GM20000 (cell line): Measurements from ENCODE around the gene SIPA1L3.

Experiments used
- DNase-seq: peaks from one replicate; pipeline ENCODE4 v3.0.0; 2012; ENCODE audit warnings: low spot score
- CTCF ChIP-seq: IDR thresholded peaks from 2 replicates; pipeline ENCODE4 v1.5.1; 2012; ENCODE audit warnings: mild to moderate bottlenecking, control low read depth; ENCODE audit errors: extremely low read depth, missing control alignments

SIPA1L3 gene

GRCh38 chr19:38001158-38001781, 94.3 kb downstream of the SIPA1L3 start:
- no peak for TF ChIP-seq CTCF
- no peak for DNase-seq

- no peak for DNase-seq
Observed at GRCh38 chr19:38003438-38004185, 96.6 kb downstream of the SIPA1L3 start.

GRCh38 chr19:38004186-38004520, 97.1 kb downstream of the SIPA1L3 start:
- DNase-seq: no peak
- no peak for TF ChIP-seq CTCF

More at GRCh38 chr19:38003438-38004185, 96.6 kb downstream of the SIPA1L3 start:
- no peak for TF ChIP-seq CTCF

- DNase-seq: peak; percentile 76
- no peak for TF ChIP-seq CTCF
Observed at GRCh38 chr19:38004521-38005223, 97.7 kb downstream of the SIPA1L3 start.

GRCh38 chr19:38005224-38005614, 98.2 kb downstream of the SIPA1L3 start:
- no peak for TF ChIP-seq CTCF
- no peak for DNase-seq

- TF ChIP-seq CTCF: no peak
- DNase-seq: no peak
Observed at GRCh38 chr19:38006361-38007045, 99.5 kb downstream of the SIPA1L3 start.

GRCh38 chr19:38009650-38010242, 102.7 kb downstream of the SIPA1L3 start:
- DNase-seq: peak; percentile 46
- TF ChIP-seq CTCF: no peak
